SK-N-SH (cell line): ENCODE measurements around the gene HLTF. TPM values are rescaled to one million over a fixed set of nuclear protein-coding genes. Genes with fewer than 3 reads are reported as not detected.

Source experiments
- CTCF ChIA-PET: fragments of 300-600, 350-600 bp; formaldehyde crosslinking; extraction: SDS; loops from one replicate; lab custom pipeline; 2021; lab: Yijun Ruan, JAX
- POLR2A ChIA-PET: fragments of 350-600 bp; sonication (Branson Sonifier 250); formaldehyde crosslinking; extraction: SDS; loops from one replicate; lab custom pipeline; 2020; ENCODE audit warnings: antibody characterized with exemption, inconsistent platforms; lab: Yijun Ruan, JAX
- DNase-seq: peaks from one replicate; pipeline ENCODE4 v3.0.0; 2012
- H2AFZ ChIP-seq: fragments of 200-600 bp; sonication (generic); 2 replicates; pipeline ENCODE4 v1.8.1; 2016; ENCODE audit warnings: antibody characterized with exemption, mild to moderate bottlenecking, low read depth
- H3F3A ChIP-seq: fragments of 200-600 bp; sonication (generic); replicated peaks from 2 replicates; pipeline ENCODE3; 2016; ENCODE audit warnings: antibody characterized with exemption, mild to moderate bottlenecking; ENCODE audit not compliant: insufficient read depth
- H3K27ac ChIP-seq, 2 experiments: fragments of 200-500 bp in 1 of 2; fragments of 200-600 bp in 1 of 2; sonication (Bioruptor generic) in 1 of 2; sonication (generic), shearing (Covaris generic) in 1 of 2; 2 replicates each; pipeline versions ENCODE4 v1.5.1 to v1.6.1; 2014 to 2016; ENCODE audit warnings: low read depth in 2 of 2, inconsistent platforms in 1 of 2, low read length in 1 of 2, mild to moderate bottlenecking in 1 of 2, mixed read lengths in 1 of 2
- H3K27me3 ChIP-seq: fragments of 200-600 bp; sonication (generic), shearing (Covaris generic); 2 replicates; pipeline ENCODE4 v1.6.1; 2016; ENCODE audit warnings: mixed run types; ENCODE audit not compliant: insufficient read depth
- H3K36me3 ChIP-seq, 2 experiments: fragments of 200-500 bp in 1 of 2; fragments of 200-600 bp in 1 of 2; sonication (Bioruptor generic) in 1 of 2; sonication (generic) in 1 of 2; replicated peaks in 1 of 2; 2 replicates each; pipeline versions ENCODE3 to v1.5.1; 2014 to 2016; ENCODE audit warnings: low read length in 1 of 2, mild to moderate bottlenecking in 1 of 2; ENCODE audit not compliant: insufficient read depth in 2 of 2, control insufficient read depth in 1 of 2
- H3K4me1 ChIP-seq, 2 experiments: fragments of 200-500 bp in 1 of 2; fragments of 200-600 bp in 1 of 2; sonication (Bioruptor generic) in 1 of 2; sonication (generic), shearing (Covaris generic) in 1 of 2; 2 replicates each; pipeline versions ENCODE4 v1.5.1 to v1.6.1; 2014 to 2016; ENCODE audit warnings: low read depth in 1 of 2, low read length in 1 of 2, mixed run types in 1 of 2; ENCODE audit not compliant: insufficient read depth in 2 of 2, control insufficient read depth in 1 of 2
- H3K4me2 ChIP-seq: fragments of 200-600 bp; sonication (generic), shearing (Covaris generic); 2 replicates; pipeline ENCODE4 v1.6.1; 2017; ENCODE audit warnings: mixed run types
- H3K4me3 ChIP-seq, 2 experiments: fragments of 200-500 bp in 1 of 2; fragments of 200-600 bp in 1 of 2; sonication (Bioruptor generic) in 1 of 2; sonication (generic), shearing (Covaris generic) in 1 of 2; 2 replicates each; pipeline versions ENCODE4 v1.5.1 to v1.8.1; 2014 to 2016; ENCODE audit warnings: low read depth in 2 of 2, inconsistent platforms in 1 of 2, low read length in 1 of 2, mild to moderate bottlenecking in 1 of 2, mixed read lengths in 1 of 2, moderate library complexity in 1 of 2
- H3K79me2 ChIP-seq: fragments of 200-600 bp; sonication (generic); 2 replicates; pipeline ENCODE4 v1.8.1; 2017; ENCODE audit warnings: mild to moderate bottlenecking; ENCODE audit not compliant: insufficient read depth
- H3K9ac ChIP-seq: fragments of 200-600 bp; sonication (generic); 2 replicates; pipeline ENCODE4 v1.6.1; 2017; ENCODE audit warnings: mixed run types
- H3K9me2 ChIP-seq: fragments of 200-600 bp; sonication (generic); 2 replicates; pipeline ENCODE4 v1.6.1; 2017; ENCODE audit warnings: mixed run types
- H3K9me3 ChIP-seq: fragments of 200-600 bp; sonication (generic); 2 replicates; pipeline ENCODE4 v1.6.1; 2017; ENCODE audit warnings: mixed run types, mild to moderate bottlenecking, moderate library complexity
- H4K20me1 ChIP-seq: fragments of 200-600 bp; sonication (generic); 2 replicates; pipeline ENCODE4 v1.6.1; 2017; ENCODE audit warnings: mild to moderate bottlenecking, mixed run types; ENCODE audit not compliant: insufficient read depth
- CTCF ChIP-seq: fragments of 200-600 bp; sonication (generic); IDR thresholded peaks from 2 replicates; pipeline ENCODE4 v1.6.1; 2017; ENCODE audit warnings: antibody characterized with exemption, mild to moderate bottlenecking, moderate library complexity
- EZH2phosphoT487 ChIP-seq: fragments of 200-600 bp; sonication (generic); IDR thresholded peaks from 2 replicates; pipeline ENCODE4 v1.6.1; 2017; ENCODE audit warnings: low read depth, mixed run types, mild to moderate bottlenecking, antibody characterized with exemption, moderate library complexity, borderline replicate concordance
- FOSL2 ChIP-seq: IDR thresholded peaks from 2 replicates; pipeline ENCODE4 v1.4.0; 2012; ENCODE audit warnings: low read depth, mild to moderate bottlenecking, moderate library complexity, borderline replicate concordance
- FOXJ3 ChIP-seq: sonication (generic); formaldehyde crosslinking; IDR thresholded peaks from 2 replicates; pipeline ENCODE4 v1.5.1; 2020; ENCODE audit warnings: mild to moderate bottlenecking, missing genetic modification reagents
- FOXM1 ChIP-seq: IDR thresholded peaks from 2 replicates; pipeline ENCODE4 v1.4.0; 2012; ENCODE audit warnings: low read depth, mild to moderate bottlenecking
- JUND ChIP-seq: IDR thresholded peaks from 2 replicates; pipeline ENCODE4 v1.4.0; 2012
- MAX ChIP-seq: IDR thresholded peaks from 2 replicates; pipeline ENCODE4 v1.4.0; 2012; ENCODE audit warnings: low read depth
- MEF2A ChIP-seq: IDR thresholded peaks from 2 replicates; pipeline ENCODE4 v1.4.0; 2012; ENCODE audit warnings: low read depth, borderline replicate concordance
- MXI1 ChIP-seq: IDR thresholded peaks from 2 replicates; pipeline ENCODE4 v1.6.1; 2012; ENCODE audit warnings: mild to moderate bottlenecking, low read depth, low read length, improper control_type of control experiment
- NFIC ChIP-seq: IDR thresholded peaks from 2 replicates; pipeline ENCODE4 v1.4.0; 2012; ENCODE audit warnings: borderline replicate concordance
- RCOR1 ChIP-seq: fragments of 150-350 bp; IDR thresholded peaks from 2 replicates; pipeline ENCODE4 v1.6.1; 2017; ENCODE audit warnings: antibody characterized with exemption, low read length
- RXRA ChIP-seq: IDR thresholded peaks from 2 replicates; pipeline ENCODE4 v1.4.0; 2012; ENCODE audit warnings: low read depth, mild to moderate bottlenecking, borderline replicate concordance
- SIN3A ChIP-seq: IDR thresholded peaks from 2 replicates; pipeline ENCODE4 v1.6.1; 2012; ENCODE audit warnings: low read depth, mild to moderate bottlenecking, low read length, moderate library complexity, borderline replicate concordance
- SMC3 ChIP-seq: IDR thresholded peaks from 2 replicates; pipeline ENCODE4 v1.6.1; 2012; ENCODE audit warnings: low read depth, low read length, improper control_type of control experiment
- TCF12 ChIP-seq: IDR thresholded peaks from 2 replicates; pipeline ENCODE4 v1.4.0; 2012
- TEAD4 ChIP-seq: IDR thresholded peaks from 2 replicates; pipeline ENCODE4 v1.4.0; 2012; ENCODE audit warnings: mild to moderate bottlenecking, borderline replicate concordance; ENCODE audit not compliant: insufficient read depth
- USF1 ChIP-seq: IDR thresholded peaks from 2 replicates; pipeline ENCODE4 v1.4.0; 2012; ENCODE audit warnings: low read depth, borderline replicate concordance
- WGBS: methylation state at CpG from one replicate; pipeline ENCODE4 v1.1.6; 2017; ENCODE audit warnings: low lambda C conversion rate; 5-methylcytosine and 5-hydroxymethylcytosine counted together
- polyA plus RNA-seq, 3 experiments: library from polyadenylated mRNA; depleted of rRNA; stranded (reverse); fragments of >200 nt; gene quantifications; 2 replicates each; pipeline ENCODE4 v1.2.3, GENCODE V29; 2012
- TF ChIP-seq, protein P1 (sequence below): IDR thresholded peaks from 2 replicates; pipeline ENCODE4 v1.4.0; 2012; ENCODE audit warnings: low read depth, borderline replicate concordance

HLTF gene
- polyA plus RNA-seq, 1 of the 3 experiments (the other 2 are of a cell fraction) = 10.1 TPM

DNA sequence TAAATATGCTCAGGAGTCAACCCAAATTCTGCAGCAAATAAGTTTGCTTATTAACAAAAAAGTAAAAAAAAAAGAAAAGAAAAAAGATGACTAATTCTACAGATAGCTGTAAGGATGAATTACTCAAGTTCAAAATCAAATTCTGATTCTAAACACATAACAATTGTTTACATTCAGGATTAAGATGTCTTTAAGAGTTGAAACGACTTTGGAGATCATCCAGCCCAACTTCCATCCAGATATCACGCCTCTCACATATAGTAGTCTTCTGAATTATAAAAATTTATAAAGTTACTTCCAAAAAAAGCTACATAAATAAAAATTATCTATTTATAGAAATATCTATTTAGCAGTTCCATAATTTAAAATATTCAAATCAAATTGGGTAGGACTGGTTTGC is 55.2 kb downstream of the HLTF start (continued):
- TF ChIP-seq CTCF (no peak), EZH2phosphoT487 (no peak), RXRA (no peak), MEF2A (no peak), USF1 (no peak), NFIC (no peak), MXI1 (no peak)

DNA sequence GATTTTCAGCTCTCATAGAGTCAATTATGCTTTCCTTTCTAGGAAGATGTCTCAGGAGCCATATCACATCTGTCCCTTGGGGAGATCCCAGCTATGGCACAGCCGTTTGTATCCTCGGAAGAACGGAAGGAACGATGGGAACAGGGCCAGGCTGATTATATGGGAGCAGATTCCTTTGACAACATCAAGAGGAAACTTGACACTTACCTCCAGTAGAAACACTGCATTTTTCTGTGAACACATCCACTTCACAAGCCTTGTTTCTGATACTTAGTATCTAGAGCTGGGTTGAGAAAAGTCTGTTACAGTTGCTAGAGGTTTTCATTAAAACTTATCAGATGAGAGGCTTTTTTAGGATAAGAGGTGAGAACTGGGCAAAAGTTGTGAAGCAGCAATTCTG is 59.6 kb downstream of the HLTF start:
- Histone ChIP-seq H3K79me2 (no peaks in the 10 kb centered on the region), H3K9me3 (peaks cover 8% of the 10 kb centered on the region; the same call in 1 of the 2 replicates), H3K4me1 (peaks cover 0 to 3% of the 10 kb centered on the region in 2 experiments; a peak in 1 of 4 replicates), H4K20me1 (no peaks in the 10 kb centered on the region), H3K27me3 (no peaks in the 10 kb centered on the region), H3F3A (peaks cover 9% of the 10 kb centered on the region), H2AFZ (no peak overlapping the region), H3K9ac (no peak overlapping the region), H3K4me2 (no peak overlapping the region), H3K27ac (no peak overlapping the region), H3K4me3 (no peak overlapping the region), H3K36me3 (peaks cover 67 to 74% of the 10 kb centered on the region in 2 experiments), H3K9me2 (no peaks in the 10 kb centered on the region)
- WGBS = 95% methylated on average over 4 of the region's 4 CpGs
- CTCF ChIA-PET = no interaction called here
- POLR2A ChIA-PET = no interaction called here
- TF ChIP-seq MAX (no peak), FOXM1 (no peak), RXRA (no peak), MEF2A (no peak), SMC3 (no peak), FOXJ3 (CRISPR knock-in tag) (no peak), JUND (no peak), CTCF (no peak), RCOR1 (no peak), FOSL2 (no peak), TEAD4 (no peak), SIN3A (no peak), TCF12 (no peak)
- TF ChIP-seq, protein P1, sequence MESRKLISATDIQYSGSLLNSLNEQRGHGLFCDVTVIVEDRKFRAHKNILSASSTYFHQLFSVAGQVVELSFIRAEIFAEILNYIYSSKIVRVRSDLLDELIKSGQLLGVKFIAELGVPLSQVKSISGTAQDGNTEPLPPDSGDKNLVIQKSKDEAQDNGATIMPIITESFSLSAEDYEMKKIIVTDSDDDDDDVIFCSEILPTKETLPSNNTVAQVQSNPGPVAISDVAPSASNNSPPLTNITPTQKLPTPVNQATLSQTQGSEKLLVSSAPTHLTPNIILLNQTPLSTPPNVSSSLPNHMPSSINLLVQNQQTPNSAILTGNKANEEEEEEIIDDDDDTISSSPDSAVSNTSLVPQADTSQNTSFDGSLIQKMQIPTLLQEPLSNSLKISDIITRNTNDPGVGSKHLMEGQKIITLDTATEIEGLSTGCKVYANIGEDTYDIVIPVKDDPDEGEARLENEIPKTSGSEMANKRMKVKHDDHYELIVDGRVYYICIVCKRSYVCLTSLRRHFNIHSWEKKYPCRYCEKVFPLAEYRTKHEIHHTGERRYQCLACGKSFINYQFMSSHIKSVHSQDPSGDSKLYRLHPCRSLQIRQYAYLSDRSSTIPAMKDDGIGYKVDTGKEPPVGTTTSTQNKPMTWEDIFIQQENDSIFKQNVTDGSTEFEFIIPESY = no peak
- no peak for DNase-seq
